NOMO-1 (cell line): ENCODE data around the gene PTPRH.

ENCODE experiments used
- DNase-seq, 2 experiments: peaks; one replicate each; lab custom pipeline; 2025; ENCODE audit not compliant: unreplicated experiment in 2 of 2; lab: John Stamatoyannopoulos, UW

PTPRH gene

DNA sequence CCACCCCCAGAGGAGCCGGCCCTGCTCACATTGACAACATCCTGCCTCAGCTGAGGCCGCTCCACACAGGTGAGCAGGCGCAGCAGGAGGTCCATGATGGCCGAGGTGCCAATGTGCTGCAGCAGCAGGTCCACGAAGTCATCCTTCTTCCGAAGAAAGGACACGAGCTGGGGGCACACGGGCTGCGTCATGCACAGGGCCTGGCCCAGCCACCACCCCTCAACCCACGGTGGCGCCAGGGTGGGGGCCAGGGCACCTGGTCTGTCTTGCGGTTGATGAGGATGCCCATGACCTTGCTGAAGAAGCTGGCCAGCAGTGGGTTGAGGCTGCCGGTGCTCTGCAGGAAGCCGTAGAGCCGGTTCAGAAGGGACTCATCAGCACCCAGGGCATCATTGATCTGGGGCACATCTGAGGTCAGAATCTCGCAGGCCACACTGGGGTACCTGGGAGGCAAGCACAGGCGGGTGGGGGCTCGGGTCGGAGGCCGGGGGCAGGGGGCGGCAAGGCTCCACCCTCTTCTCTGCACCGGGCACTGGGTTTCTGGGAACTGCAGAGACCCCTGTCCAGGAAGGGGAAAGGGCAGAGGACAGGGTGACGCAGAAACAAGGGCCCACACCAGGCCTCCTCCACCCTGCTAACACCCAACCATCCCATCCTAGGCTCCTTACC lies 36.1 kb upstream of the PTPRH start:
- DNase-seq: no peak

DNA sequence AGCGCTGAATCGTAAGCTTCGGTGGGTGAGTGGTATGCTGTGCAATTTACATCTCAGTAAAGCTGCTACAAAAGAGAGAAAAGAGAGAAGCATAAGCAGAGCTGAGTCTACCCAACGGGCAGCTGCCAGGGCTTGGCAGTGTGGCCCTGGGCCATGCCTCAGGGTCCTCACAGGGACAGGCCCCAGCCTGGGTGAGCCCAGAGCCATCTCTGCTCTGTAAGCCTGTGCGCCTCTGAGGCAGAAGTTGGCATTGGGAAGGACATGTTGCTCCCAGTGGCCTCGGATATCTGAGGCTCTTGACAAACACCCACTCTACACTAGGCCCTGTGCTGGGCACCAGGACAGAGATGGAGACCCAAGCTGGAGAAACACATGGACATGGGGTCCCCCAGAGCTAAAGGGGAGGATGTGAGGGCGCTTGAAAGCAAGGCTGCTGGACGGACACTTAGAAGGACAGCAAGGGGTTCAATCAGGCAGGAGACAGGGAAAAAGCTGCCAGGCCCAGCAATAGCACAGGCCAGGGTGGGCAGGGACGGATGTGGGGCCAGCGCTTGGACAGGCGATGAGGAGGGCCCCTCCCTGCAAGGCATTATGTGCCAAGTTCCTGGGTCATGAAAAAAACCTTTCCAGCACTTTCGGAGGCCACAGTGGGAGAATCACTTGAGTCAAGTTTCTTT lies 34.8 kb upstream of the PTPRH start:
- no peak for DNase-seq

DNA sequence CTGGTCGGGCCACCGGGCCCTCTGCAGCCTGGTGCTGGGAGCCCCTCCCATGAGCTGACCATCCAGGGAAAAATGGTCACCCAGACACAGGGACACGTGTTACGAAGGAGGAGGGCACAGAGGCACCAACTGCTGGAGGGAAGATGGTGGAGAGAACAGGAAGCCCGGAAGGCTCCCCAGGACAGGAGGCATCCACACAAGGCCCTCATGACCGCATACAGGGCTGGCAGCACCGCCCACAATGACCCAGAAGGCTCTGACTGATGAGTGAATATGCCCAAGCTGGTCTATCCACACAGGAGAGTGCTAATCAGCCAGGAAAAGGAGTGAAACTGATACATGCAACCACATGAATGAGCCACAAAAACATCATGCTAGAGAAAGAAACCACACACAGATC lies 33.2 kb upstream of the PTPRH start:
- DNase-seq: no peak

DNA sequence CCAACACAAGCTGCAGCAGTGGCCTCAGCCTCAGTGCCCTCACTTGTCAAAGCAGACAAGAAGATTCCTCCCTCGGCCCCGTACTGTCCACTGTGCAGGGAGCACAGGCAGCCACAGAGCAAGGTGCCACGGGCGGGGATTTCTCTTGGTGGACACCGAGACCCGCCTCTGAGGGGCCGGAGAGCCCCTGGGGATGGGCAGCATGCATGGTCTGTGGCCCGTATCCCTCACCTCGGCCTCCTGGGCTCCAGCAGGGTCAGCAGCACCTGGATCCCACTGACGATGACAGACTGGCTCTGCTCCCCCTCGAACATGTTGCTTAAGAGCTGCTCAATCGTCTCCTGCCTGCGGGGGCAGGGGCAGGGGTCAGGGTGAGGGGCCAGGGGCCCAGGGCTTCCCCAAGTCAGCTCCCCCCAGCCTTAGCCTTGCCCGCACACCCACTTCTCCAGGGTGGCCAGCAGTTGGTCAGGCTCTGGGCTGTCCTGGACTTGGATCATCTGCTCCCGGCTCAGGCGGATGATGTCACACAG lies 32.7 kb upstream of the PTPRH start:
- DNase-seq: no peak

DNA sequence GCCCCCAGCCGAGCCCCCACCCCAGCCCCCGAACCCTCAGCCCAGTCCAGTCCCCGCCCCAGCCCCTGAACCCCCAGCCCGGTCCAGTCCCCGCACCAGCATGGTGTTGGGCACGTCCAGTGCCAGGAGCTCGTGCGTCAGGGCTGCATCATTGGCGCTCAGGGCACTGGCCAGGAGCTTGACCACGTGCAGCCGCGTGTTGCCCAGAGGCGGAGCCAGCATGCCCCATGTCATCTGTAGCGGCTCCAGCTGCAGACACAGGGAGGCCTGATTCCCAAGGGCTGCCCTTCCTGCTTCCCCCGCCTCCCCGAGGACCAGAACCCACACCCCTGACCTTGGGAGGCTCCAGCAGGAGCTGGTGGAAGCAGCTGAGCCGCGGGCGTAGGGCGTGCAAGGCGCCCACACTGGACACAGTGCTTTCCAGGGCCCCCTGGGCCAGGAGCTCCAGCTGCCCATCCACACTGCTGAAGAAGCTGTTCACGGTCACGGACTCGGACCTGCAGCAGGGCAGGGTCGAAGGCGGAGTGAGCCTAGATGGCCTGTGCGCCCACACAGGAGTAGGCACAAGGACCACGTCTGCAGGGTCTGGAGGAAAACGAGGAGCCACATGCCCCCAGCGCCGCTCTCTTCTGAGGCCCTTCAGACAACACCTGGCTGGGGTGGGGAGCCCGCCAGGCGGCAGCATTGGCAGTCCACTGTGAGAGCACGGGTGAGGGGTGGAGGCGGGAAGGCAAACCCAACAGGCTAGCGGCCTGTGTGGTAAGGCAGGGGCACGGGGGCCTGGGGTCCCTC lies 32.0 kb upstream of the PTPRH start:
- DNase-seq: no peak

DNA sequence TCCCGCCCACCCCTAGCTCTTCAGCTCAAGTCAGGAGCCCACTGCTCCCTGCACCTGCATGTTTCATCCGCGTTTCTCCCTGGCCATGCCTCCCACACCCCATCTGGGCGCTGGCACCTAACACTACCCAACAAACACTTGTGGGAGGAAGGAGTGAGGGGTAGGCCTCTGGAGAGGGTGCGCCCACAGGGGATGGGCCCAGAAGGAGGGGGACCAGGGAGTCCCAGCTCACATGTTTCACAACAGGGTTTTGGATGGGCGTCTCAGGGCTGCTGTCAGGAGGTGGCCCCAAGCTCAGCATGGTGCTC lies 31.4 kb upstream of the PTPRH start:
- no peak for DNase-seq

DNA sequence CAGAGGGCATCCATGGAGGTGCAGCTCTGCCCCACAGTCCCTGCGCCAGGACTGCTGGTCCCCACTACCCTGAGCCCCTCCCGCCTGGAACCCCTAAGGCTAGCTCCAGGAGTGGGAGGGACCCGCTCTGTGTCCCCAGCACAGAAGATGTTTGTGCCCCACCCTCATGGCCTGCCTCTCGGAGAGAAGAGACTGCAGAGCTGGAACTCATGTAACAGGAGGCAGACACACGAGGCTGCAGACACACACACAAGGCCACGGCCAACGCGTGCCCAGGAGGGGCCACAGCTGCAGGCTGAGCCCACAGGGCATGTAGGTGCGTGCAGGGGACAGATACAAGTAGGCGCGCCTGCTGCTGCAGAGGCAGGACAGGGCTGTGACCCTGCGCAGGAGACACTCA lies 29.7 kb upstream of the PTPRH start:
- no peak for DNase-seq

DNA sequence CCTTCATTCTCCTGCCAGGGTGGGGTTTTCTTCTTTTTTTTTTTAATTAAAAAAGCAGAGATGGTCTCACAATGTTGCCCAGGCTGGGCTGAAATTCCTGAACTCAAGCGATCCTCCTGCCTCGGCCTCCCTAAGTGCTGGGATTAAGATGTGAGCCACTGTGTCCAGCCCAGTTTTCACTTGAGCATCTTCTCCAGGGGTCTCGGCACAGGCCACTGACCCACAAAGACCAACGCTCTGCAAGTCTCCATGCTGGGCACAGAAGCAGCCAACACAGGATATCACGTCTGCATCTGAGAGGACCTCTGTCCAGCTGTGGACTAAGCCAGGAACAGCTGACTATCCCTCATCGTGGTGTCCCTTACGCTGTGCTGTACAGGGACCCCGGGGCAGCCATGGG lies 28.7 kb upstream of the PTPRH start:
- DNase-seq: no peak

DNA sequence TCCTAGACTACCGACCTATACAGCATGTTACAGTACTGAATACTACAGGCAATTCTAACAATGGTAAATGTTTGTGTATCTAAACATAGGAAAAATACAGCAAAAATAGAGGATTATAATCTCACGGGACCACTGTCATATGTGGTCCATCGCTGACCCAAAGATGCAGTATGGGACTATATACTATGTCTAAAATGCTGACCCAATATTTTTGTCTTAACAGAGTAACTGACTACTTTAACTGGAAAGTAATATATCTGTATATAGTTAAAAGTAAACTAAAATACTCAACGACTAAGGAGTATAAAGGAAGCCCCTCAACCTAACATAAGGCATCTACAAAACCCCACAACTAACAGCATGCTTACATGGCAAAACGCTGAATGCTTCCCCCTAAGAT lies 23.7 kb upstream of the PTPRH start:
- no peak for DNase-seq

DNA sequence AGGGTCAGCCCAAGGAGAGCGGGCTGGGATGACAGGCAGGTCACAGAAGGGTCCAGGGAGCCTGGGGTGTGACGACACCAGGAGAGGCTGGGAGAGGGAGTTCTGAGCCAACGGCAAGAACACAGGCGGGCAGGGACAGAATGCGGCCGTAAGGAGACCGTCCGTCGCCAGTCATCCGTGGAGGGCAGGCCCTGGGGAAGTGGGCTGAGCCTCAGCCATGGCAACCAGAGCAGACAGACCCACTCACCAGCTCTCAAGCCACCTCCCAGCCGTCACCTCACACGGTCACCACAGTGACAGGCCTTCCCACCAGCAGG lies 22.9 kb upstream of the PTPRH start:
- no peak for DNase-seq

DNA sequence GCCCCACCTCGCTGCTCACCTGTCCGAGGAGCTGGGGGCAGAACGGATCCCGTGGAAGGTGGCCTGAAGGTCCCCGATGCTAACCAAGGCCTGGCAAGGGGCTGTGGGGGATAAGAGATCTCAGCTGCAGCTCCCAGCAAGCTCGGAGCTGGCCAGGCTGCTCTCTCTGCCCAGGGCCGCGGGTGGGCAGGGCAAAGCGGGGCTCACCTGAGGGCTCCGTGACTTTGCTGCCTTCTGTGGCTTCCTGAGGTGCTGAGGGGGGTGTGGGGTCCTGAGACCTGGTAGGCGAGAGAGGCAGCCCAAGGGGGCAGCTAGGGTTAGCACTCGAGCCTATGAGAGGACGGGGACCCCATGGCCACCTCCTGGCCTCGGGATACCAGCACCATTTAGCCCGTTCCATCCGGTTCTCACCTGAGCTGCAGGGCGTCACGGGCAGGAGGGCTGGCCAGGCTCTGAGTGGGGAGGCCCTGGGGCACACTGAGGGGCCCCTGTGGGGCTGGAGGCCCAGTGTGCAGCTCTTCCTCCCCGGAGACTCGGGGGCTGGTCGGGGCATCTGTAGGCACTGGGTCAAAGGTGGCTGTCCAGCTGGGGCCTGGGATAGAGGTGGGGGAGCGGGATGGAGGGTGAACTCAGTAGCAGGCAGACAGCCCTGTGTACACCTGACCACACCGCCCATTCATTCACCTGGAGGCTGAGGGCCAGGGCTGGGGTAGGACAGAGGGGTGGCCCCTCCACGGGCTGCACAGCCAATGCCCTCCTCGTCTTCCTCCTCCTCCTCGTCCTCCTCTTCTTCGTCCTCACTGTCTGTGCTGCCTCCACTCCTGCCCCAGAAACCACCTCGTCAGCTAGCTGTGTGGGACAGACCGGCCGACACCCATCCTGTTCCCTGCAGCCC lies 22.3 kb upstream of the PTPRH start:
- no peak for DNase-seq

DNA sequence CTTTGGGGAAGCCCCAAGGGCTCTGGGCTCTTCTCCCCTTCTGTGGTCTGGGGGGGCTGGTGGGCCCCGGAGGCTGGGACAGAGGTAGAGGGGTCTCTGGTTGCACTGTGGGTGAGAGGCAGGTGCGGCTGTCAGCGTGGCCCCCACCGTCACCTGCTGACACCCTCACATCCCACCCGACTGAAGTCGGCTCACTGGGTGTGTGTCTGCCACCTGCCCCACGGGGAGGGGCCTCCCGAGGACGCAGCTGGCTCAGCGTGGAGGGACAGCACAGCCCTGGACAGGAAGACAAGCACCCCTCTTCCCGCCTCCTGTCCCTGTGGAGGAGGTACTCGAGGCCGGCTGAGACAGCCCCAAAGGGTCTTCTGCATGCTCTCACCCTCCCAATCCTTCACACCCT lies 21.5 kb upstream of the PTPRH start:
- DNase-seq: no peak

DNA sequence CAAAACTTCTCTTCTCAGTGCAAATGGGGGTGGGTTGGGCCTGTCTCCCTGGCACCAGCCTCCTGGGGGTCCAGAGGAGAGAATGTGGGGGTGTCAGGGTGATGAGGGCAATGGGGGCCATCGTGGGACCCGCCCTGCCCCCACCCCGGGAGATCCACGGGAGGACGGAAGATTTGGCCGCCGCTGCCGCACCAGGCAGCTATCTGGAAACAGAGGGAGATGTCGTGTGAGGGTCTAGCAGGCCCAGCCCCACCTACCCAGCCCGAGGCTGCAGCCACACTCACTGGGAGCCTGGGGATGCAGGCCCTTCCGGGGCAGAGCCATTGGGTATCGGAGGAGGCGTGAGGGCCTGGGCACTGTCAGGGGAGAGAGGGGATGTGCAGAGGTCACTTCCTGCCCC lies 21.0 kb upstream of the PTPRH start:
- no peak for DNase-seq

DNA sequence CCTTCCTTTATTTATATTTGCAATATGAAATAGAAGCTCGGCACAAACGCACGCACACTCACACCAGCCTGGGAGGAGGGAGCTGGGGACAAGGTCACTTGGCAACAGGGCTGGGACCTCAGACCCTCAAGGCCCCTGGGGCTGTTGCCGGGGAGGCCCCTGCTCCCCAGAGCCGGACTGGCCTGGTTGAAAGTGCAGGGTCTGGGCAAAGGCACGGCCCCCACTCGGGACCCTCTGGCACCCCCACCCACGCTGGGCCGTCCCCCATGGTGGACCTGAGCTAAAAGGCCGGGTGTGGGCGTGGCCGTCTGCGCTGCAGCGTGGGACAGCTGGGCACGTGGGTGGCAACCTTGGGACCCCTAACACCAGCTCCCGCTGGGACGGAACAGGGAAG lies 20.5 kb upstream of the PTPRH start:
- no peak for DNase-seq

DNA sequence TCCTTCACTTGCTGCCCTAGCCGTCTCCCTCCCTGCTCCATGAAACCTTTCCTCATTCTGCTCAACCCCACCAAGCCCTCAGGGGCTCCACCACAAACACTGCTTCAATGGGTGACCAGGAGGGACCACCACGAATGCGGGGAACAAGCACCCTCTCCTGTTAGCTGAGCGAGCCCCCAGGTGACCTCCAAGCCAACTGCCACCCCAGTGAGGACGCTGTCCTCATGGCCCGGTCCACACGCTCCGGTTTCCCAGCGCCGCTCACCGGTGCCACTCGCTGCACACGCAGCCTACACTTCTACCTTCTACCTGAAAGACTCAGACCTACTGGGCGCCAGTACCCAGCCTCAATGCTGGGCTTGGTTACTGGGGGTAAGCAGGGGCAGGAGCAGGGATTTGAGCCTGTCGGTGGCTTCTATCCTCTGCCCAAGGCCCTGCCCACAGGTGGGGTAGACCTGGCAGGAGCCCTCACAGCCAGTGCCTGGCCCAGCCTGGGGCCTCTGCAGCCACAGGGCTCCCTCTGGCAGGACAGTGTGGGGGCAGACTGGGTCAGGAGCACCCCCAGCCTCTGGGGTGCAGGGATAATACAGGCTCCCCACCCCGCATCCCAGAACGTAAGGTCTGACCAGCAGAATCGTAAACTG lies 20.0 kb upstream of the PTPRH start:
- no peak for DNase-seq

DNA sequence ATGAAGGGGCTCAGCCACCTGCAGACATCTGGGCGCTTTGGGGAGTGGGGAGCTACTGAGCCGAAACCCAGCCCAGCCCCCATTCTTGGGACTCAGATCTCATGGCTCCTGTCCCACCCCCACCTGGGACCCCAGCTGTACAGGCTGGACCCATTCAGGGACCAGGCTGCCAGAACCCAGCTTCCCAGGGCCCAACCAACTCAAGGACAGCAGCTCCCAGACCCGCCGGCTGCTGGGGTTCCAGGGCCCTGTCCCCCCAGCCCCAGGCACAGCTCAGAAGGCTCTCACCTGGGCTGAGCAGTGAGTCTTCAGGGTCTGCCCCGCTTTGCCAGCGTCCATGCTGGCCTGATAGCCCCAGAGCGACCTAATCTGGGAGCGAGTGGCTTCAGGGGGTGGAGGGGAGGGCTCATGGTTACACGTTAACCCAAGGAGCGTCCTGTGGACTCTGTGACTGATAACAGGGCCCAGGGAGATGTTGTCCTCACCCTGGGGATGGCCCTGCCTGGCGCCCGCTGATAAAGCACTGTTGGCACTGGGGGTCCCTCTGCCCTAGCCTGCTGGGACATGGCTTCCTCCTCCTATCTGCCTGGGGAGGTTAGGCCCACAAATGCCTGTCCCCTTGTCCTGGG lies 19.2 kb upstream of the PTPRH start, which contains the start of gene TMEM86B:
TMEM86B (minus strand) TSS at position 361 of the 629 bp plus-strand sequence; CDS start at position 339, 22 bp downstream.
- DNase-seq: no peak

DNA sequence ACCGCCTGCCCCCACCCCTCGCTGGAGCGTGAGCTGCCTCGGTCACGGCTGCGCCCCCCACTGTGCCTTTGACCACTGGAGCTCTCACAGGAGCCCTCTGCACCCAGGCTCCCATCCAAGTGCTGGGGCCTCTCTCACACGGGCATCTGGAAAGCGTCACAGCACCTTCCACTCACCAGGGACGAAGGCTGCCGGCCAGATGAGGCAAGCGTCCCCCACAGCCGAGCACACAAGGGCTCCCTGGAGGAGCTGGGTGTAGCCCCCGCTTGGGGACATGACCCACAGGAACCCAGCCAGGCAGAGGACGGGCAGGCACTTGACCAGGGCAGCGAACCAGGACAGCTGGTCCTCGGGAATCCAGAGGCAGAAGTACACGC lies 18.7 kb upstream of the PTPRH start:
- no peak for DNase-seq

DNA sequence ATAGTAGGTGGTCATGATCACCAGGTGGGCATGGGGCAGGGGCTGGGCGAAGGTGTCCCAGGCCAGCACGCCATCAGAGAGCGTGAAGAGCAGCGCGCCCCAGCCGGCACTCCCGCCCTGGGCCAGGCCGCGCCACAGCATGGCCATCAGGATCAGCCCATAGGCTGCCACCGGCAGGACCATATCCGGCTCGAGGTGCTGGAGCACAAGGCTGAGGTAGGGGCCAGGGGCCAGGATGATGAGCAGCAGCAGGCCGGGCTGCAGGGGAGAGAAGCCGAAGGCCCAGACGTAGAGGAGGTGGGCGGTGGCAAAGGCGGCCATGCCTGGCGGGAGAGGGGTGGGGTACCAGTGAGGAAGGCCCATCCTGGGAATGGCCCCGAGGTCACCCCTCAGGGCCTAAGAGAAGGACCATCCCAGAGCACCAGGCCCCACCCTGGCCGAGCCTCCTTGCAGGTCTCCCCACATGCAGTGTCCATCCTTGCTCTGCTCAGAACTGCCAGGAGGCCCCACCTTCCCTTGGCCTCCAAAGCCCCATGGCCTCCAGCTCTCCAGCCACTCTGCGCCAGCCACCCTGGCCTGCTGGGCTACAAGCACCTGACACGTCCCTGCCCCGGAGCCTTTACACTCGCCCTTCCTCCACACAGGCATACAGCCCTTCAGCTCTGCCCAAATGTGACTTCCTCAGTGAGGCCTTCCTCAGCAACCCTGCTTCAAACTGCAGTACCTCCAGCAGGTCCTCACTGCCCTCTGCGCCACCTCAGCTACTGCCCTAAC lies 18.1 kb upstream of the PTPRH start:
- DNase-seq: no peak

DNA sequence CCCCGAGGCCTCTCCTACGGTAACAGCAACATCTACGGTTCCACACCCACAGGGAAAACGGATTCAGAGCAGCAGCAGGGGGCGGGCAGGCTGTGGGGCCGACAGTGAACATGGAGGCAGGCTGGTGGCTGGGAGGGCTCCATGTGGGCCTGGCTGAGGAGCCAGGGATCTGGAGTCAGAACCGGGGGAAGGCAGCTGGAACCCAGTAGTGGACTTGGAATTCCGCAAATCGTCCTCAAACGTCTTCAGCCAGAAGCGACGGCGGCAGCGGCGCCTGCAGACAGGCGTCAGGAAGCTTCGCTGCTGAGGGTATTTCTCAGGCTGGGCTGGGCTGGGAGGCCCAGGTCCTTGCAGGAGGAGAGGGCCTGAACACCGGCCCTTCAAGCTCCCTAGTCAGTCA lies 17.5 kb upstream of the PTPRH start:
- DNase-seq: no peak
